Fibroblast of lung (primary cell): ENCODE data around the gene WWC2. TPM values are rescaled to one million over a fixed set of nuclear protein-coding genes. Genes with fewer than 3 reads are reported as not detected.
A peak's percentile ranks its signal among the peaks of the same experiment; 100 is the strongest.

ENCODE experiments used
- DNase-seq, 2 donors: peaks; one replicate each; pipeline versions ENCODE4 v3.0.0 to v3.0.0-alpha.2; 2010; ENCODE audit warnings: low read depth in 2 of 2
- H2AFZ ChIP-seq: 2 replicates; pipeline ENCODE4 v1.5.1; 2012; ENCODE audit warnings: low read length, control low read depth, inconsistent platforms
- H3K27ac ChIP-seq: 2 replicates; pipeline ENCODE4 v1.5.1; 2011; ENCODE audit warnings: low read length, control low read depth; ENCODE audit not compliant: insufficient read depth
- H3K27me3 ChIP-seq: 2 replicates; pipeline ENCODE4 v1.5.1; 2011; ENCODE audit warnings: mild to moderate bottlenecking, low read length; ENCODE audit not compliant: control insufficient read depth, insufficient read depth
- H3K36me3 ChIP-seq: 2 replicates; pipeline ENCODE4 v1.5.1; 2011; ENCODE audit warnings: low read length; ENCODE audit not compliant: control insufficient read depth, insufficient read depth
- H3K4me1 ChIP-seq: 2 replicates; pipeline ENCODE4 v1.5.1; 2011; ENCODE audit warnings: low read length; ENCODE audit not compliant: control insufficient read depth, insufficient read depth; ENCODE audit errors: extremely low read depth
- H3K4me2 ChIP-seq: 2 replicates; pipeline ENCODE4 v1.5.1; 2011; ENCODE audit warnings: low read length, control low read depth; ENCODE audit not compliant: insufficient read depth; ENCODE audit errors: extremely low read depth
- H3K4me3 ChIP-seq, 4 experiments: fragments of 200-600 bp in 1 of 4; sonication (generic) in 1 of 4; replicated peaks in 1 of 4; 2 replicates each; pipeline ENCODE4 v1.5.1; 2011 to 2016; ENCODE audit warnings: low read length in 4 of 4, low read depth in 3 of 4, mild to moderate bottlenecking in 3 of 4, control low read depth in 2 of 4, inconsistent platforms in 1 of 4, mixed read lengths in 1 of 4; ENCODE audit not compliant: insufficient read depth in 1 of 4; ENCODE audit errors: control extremely low read depth in 1 of 4
- H3K79me2 ChIP-seq: 2 replicates; pipeline ENCODE4 v1.5.1; 2012; ENCODE audit warnings: mild to moderate bottlenecking, low read length, inconsistent platforms; ENCODE audit not compliant: control insufficient read depth, insufficient read depth
- H3K9ac ChIP-seq: 2 replicates; pipeline ENCODE4 v1.5.1; 2011; ENCODE audit warnings: mild to moderate bottlenecking, low read length, control low read depth; ENCODE audit not compliant: insufficient read depth
- H3K9me3 ChIP-seq: 2 replicates; pipeline ENCODE4 v1.5.1; 2012; ENCODE audit warnings: low read depth, low read length; ENCODE audit not compliant: control insufficient read depth, insufficient read depth
- H4K20me1 ChIP-seq: 2 replicates; pipeline ENCODE4 v1.5.1; 2011; ENCODE audit warnings: low read length; ENCODE audit not compliant: control insufficient read depth, insufficient read depth; ENCODE audit errors: extremely low read depth
- EZH2 ChIP-seq: IDR thresholded peaks from 2 replicates; pipeline ENCODE4 v1.5.1; 2012; ENCODE audit warnings: low read length, control low read depth, mild to moderate bottlenecking; ENCODE audit errors: missing control alignments
- polyA plus RNA-seq, 2 donors: library from polyadenylated mRNA; depleted of rRNA in 1 of 2; stranded (reverse) in 1 of 2; unstranded in 1 of 2; fragments of >200 nt; gene quantifications; 2 replicates each; pipeline ENCODE4 v1.2.1, GENCODE V29; 2011 to 2012; ENCODE audit warnings: missing spikeins in 1 of 2
- total RNA-seq: library from RNA; depleted of rRNA; stranded (reverse); fragments of >200 nt; gene quantifications from 2 replicates; pipeline ENCODE4 v1.2.1, GENCODE V29; 2014
- TF ChIP-seq, protein P1 (sequence below), 2 donors: IDR thresholded peaks in 1 of 2; conservative IDR thresholded peaks in 1 of 2; 1 replicate in 1 of 2; 2 replicates in 1 of 2; pipeline ENCODE4 v1.5.1; 2011 to 2012; ENCODE audit warnings: low read length in 2 of 2, control low read depth in 1 of 2, inconsistent platforms in 1 of 2, low read depth in 1 of 2, mild to moderate bottlenecking in 1 of 2

WWC2 gene
- total and polyA plus RNA-seq, 2 donors (not counting 1 experiment from before 2014, with no cell fraction given), result 31.6 to 34.0 TPM

DNA sequence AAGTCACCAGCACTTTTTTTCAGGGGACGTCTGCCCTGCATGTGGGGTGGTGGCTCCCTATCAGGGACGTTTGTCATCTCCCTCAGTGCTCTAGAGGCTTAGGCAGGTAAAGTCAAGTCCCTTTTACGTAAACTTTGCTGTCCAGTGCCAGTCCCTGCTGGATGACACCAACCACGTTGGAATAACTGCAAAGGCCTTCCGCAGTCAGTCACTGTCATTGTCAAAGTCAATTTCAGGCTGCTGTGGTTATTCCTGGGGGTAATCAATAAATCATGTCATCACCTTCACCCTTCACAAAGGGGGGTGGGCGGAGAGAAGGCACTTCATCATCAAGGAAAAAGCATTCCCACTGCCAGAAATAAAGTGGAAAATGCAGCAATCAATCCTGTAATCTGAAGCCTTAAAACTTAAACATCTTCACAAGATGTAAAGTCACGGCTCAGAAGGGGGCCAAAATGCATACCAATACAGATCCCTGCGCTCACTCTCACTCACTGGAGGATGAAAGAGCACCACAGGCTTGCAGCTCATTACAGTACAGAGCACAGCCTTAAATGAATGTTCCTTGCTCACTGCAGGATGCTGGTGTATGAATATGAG lies 164.8 kb downstream of the WWC2 start:
- DNase-seq, result no peak
- Histone ChIP-seq H3K4me2 (peak overlapping the region; percentile 15), H3K9me3 (no peaks in the 10 kb centered on the region), H3K27me3 (no peaks in the 10 kb centered on the region), H3K27ac (peak overlapping the region; percentile 49), H4K20me1 (no peaks in the 10 kb centered on the region), H3K4me3 (no peak overlapping the region), H3K36me3 (peaks cover 7% of the 10 kb centered on the region), H3K9ac (no peak overlapping the region), H2AFZ (no peak overlapping the region), H3K79me2 (no peaks in the 10 kb centered on the region), H3K4me1 (peaks cover 15% of the 10 kb centered on the region)
- TF ChIP-seq EZH2, result no peak
- TF ChIP-seq, protein P1, sequence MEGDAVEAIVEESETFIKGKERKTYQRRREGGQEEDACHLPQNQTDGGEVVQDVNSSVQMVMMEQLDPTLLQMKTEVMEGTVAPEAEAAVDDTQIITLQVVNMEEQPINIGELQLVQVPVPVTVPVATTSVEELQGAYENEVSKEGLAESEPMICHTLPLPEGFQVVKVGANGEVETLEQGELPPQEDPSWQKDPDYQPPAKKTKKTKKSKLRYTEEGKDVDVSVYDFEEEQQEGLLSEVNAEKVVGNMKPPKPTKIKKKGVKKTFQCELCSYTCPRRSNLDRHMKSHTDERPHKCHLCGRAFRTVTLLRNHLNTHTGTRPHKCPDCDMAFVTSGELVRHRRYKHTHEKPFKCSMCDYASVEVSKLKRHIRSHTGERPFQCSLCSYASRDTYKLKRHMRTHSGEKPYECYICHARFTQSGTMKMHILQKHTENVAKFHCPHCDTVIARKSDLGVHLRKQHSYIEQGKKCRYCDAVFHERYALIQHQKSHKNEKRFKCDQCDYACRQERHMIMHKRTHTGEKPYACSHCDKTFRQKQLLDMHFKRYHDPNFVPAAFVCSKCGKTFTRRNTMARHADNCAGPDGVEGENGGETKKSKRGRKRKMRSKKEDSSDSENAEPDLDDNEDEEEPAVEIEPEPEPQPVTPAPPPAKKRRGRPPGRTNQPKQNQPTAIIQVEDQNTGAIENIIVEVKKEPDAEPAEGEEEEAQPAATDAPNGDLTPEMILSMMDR (conservative IDR thresholded peaks at IDR 0.05 in 1 of 2, IDR thresholded peaks at IDR 0.05 in 1 of 2; ENCODE audit: low read depth in 1 of 2, low read length in 2 of 2), result no peak

DNA sequence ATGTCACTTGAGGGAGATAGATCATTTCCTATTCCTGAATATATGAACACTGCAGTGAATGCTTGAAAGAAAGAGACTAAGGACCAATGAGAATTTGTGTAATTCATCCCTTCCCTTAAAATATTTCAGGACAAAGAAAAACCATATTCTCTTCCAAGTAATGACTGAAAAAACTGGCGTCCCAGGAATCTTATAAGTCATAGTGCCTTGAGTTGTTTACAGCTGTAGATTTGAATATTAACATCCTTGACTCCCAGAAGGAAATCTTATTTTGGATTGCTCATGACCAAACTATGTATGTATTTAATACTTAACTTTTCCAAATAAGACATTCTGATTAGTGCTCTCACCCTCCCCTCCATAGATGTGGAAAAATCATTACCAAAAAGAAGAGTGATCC lies 165.6 kb downstream of the WWC2 start:
- H4K20me1 ChIP-seq, result no peaks in the 10 kb centered on the region
- TF ChIP-seq EZH2, result no peak
- TF ChIP-seq, protein P1 (conservative IDR thresholded peaks at IDR 0.05 in 1 of 2, IDR thresholded peaks at IDR 0.05 in 1 of 2; ENCODE audit: low read depth in 1 of 2, low read length in 2 of 2), result no peak
- peak overlapping the region; percentile 49 for H3K27ac ChIP-seq
- H3K27me3 ChIP-seq, result no peaks in the 10 kb centered on the region
- no peak overlapping the region for H3K9ac ChIP-seq
- H3K9me3 ChIP-seq, result no peaks in the 10 kb centered on the region
- peaks cover 7% of the 10 kb centered on the region for H3K36me3 ChIP-seq
- peak overlapping the region; percentile 15 for H3K4me2 ChIP-seq
- peaks cover 15% of the 10 kb centered on the region for H3K4me1 ChIP-seq
- no peaks in the 10 kb centered on the region for H3K79me2 ChIP-seq
- no peak overlapping the region for H2AFZ ChIP-seq
- H3K4me3 ChIP-seq, result no peak overlapping the region
- DNase-seq, result peak; percentile 49 to 71

DNA sequence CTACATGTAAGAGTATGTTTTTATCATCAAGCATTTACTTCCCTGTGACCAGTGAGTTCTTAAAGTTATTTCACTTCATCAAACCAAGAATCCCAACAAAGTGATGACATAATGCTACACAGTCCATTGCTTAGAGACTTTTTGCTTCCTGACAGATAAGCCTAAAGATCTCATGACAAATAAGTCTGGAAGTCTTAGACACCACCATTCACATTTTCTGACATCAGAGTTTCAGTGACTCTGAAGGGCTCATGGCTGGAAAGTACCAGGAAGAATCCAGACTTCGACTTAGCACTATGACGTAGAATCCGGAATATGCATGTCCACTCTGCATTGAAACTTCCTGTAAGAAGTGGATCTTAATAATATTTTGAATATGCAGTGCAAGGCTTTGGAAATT lies 167.3 kb downstream of the WWC2 start:
- DNase-seq, result peak in 1 of 2 donors; percentile 31
- no peaks in the 10 kb centered on the region for H3K9me3 ChIP-seq
- H3K4me3 ChIP-seq, result no peak overlapping the region
- no peaks in the 10 kb centered on the region for H3K27me3 ChIP-seq
- H3K4me2 ChIP-seq, result no peak overlapping the region
- peaks cover 3% of the 10 kb centered on the region for H3K36me3 ChIP-seq
- H2AFZ ChIP-seq, result no peak overlapping the region
- H3K9ac ChIP-seq, result no peak overlapping the region
- H4K20me1 ChIP-seq, result no peaks in the 10 kb centered on the region
- H3K79me2 ChIP-seq, result no peaks in the 10 kb centered on the region
- no peak for TF ChIP-seq EZH2
- H3K4me1 ChIP-seq, result peaks cover 15% of the 10 kb centered on the region
- H3K27ac ChIP-seq, result no peak overlapping the region
